Tibial nerve (tissue), 4 donors: Measurements from ENCODE around the gene KIRREL3. TPM values are rescaled to one million over a fixed set of nuclear protein-coding genes. Genes with fewer than 3 reads are reported as not detected.

ENCODE experiments used
- DNase-seq, 2 donors: peaks; one replicate each; pipeline ENCODE4 v3.0.0-alpha.2; 2019; ENCODE audit warnings: low spot score in 2 of 2
- H3K27ac ChIP-seq, 4 donors: fragments of 200-600 bp; sonication (generic) in 3 of 4; one replicate each; pipeline ENCODE4 v1.5.1; 2017 to 2019; ENCODE audit warnings: mild to moderate bottlenecking in 1 of 4
- H3K27me3 ChIP-seq, 2 donors: fragments of 200-600 bp; sonication (generic) in 1 of 2; one replicate each; pipeline versions ENCODE4 v1.5.1 to v1.6.0; 2017 to 2019
- H3K36me3 ChIP-seq, 3 donors: fragments of 200-600 bp; sonication (generic); one replicate each; pipeline ENCODE4 v1.5.1; 2018 to 2019
- H3K4me1 ChIP-seq, 4 donors: fragments of 200-600 bp; sonication (generic) in 3 of 4; one replicate each; pipeline ENCODE4 v1.5.1; 2017 to 2019
- H3K4me3 ChIP-seq, 4 donors: fragments of 200-600 bp; sonication (generic) in 3 of 4; one replicate each; pipeline ENCODE4 v1.5.1; 2017 to 2019; ENCODE audit warnings: mild to moderate bottlenecking in 1 of 4, moderate library complexity in 1 of 4
- H3K9me3 ChIP-seq, 4 donors: fragments of 200-600 bp; sonication (generic) in 3 of 4; one replicate each; pipeline ENCODE4 v1.5.1; 2017 to 2019
- CTCF ChIP-seq, 5 experiments: fragments of 200-600 bp in 3 of 5; fragments of 450-650 bp in 2 of 5; sonication (generic) in 3 of 5; IDR thresholded peaks; one replicate each; pipeline ENCODE4 v1.5.1; 2016 to 2019; ENCODE audit warnings: antibody characterized with exemption in 5 of 5, mild to moderate bottlenecking in 3 of 5, moderate library complexity in 2 of 5
- EP300 ChIP-seq, 2 donors: sonication (generic); formaldehyde crosslinking; IDR thresholded peaks; one replicate each; pipeline ENCODE4 v1.6.1; 2017; ENCODE audit warnings: antibody characterized with exemption in 2 of 2, mild to moderate bottlenecking in 1 of 2
- POLR2A ChIP-seq, 2 donors: fragments of 450-650 bp; IDR thresholded peaks; one replicate each; pipeline ENCODE4 v1.6.1; 2017; ENCODE audit warnings: antibody characterized with exemption in 2 of 2, mild to moderate bottlenecking in 2 of 2, moderate library complexity in 2 of 2
- WGBS, 2 donors: methylation state at CpG; one replicate each; pipeline ENCODE4 v1.1.5; 2018; 5-methylcytosine and 5-hydroxymethylcytosine counted together
- total RNA-seq, 4 donors: library from RNA; depleted of rRNA; stranded (reverse); fragments of >200 nt; gene quantifications; one replicate each; pipeline ENCODE4 v1.1.0, GENCODE V29; 2016

Gene KIRREL3
- total RNA-seq, 4 donors from 2014 or later: not detected

- no peaks in the 10 kb centered on the region for H3K36me3 ChIP-seq
- WGBS, 2 donors: 77 to 81% methylated on average over 14 of the region's 14 CpGs
- H3K27ac ChIP-seq: no peak overlapping the region
- no peaks in the 10 kb centered on the region for H3K27me3 ChIP-seq
- H3K4me1 ChIP-seq: peaks cover 0 to 25% (median 6%) of the 10 kb centered on the region in 4 donors
- no peak overlapping the region for H3K4me3 ChIP-seq
- H3K9me3 ChIP-seq: no peaks in the 10 kb centered on the region
- no peak for TF ChIP-seq EP300 (IDR thresholded peaks at IDR 0.05)
- no peak for TF ChIP-seq CTCF (IDR thresholded peaks at IDR 0.05)
- TF ChIP-seq POLR2A (IDR thresholded peaks at IDR 0.05): no peak
- no peak for DNase-seq
Measured at GRCh38 chr11:126477535-126478305, 522.9 kb downstream of the KIRREL3 start.

GRCh38 chr11:126476977-126477376, 523.6 kb downstream of the KIRREL3 start:
- Histone ChIP-seq H3K27me3 (no peaks in the 10 kb centered on the region), H3K4me1 (peaks cover 0 to 25% (median 6%) of the 10 kb centered on the region in 4 donors), H3K4me3 (no peak overlapping the region), H3K27ac (no peak overlapping the region), H3K9me3 (no peaks in the 10 kb centered on the region), H3K36me3 (no peaks in the 10 kb centered on the region)
- DNase-seq: no peak
- 68 to 71% methylated on average over 8 to 9 of the region's 9 CpGs for WGBS, 2 donors
- TF ChIP-seq POLR2A (IDR thresholded peaks at IDR 0.05) (no peak), CTCF (IDR thresholded peaks at IDR 0.05) (no peak), EP300 (IDR thresholded peaks at IDR 0.05) (no peak)

- no peak for DNase-seq
- no peaks in the 10 kb centered on the region for H3K36me3 ChIP-seq
- no peak overlapping the region for H3K27ac ChIP-seq
- no peaks in the 10 kb centered on the region for H3K27me3 ChIP-seq
- no peak for TF ChIP-seq POLR2A (IDR thresholded peaks at IDR 0.05)
- H3K4me1 ChIP-seq: peaks cover 0 to 25% (median 6%) of the 10 kb centered on the region in 4 donors
- no peaks in the 10 kb centered on the region for H3K9me3 ChIP-seq
- no peak overlapping the region for H3K4me3 ChIP-seq
- 82 to 85% methylated on average over 15 of the region's 15 CpGs for WGBS, 2 donors
Measured at GRCh38 chr11:126476266-126476924, 524.2 kb downstream of the KIRREL3 start.

GRCh38 chr11:126475014-126475991, 525.3 kb downstream of the KIRREL3 start:
- no peaks in the 10 kb centered on the region for H3K36me3 ChIP-seq
- no peaks in the 10 kb centered on the region for H3K27me3 ChIP-seq
- WGBS, 2 donors: 40 to 47% methylated on average over 21 to 25 of the region's 26 CpGs
- H3K9me3 ChIP-seq: no peaks in the 10 kb centered on the region
- H3K4me3 ChIP-seq: no peak overlapping the region
- H3K4me1 ChIP-seq: peaks cover 0 to 19% (median 4%) of the 10 kb centered on the region in 4 donors
- TF ChIP-seq CTCF (IDR thresholded peaks at IDR 0.05) (no peak), POLR2A (IDR thresholded peaks at IDR 0.05) (no peak), EP300 (IDR thresholded peaks at IDR 0.05) (no peak)
- DNase-seq: no peak
- peak overlapping the region in 1 of 4 donors; percentile 37 for H3K27ac ChIP-seq

GRCh38 chr11:126474220-126474619, 526.4 kb downstream of the KIRREL3 start:
- Histone ChIP-seq H3K4me3 (no peak overlapping the region), H3K27me3 (no peaks in the 10 kb centered on the region), H3K4me1 (peaks cover 0 to 17% (median 4%) of the 10 kb centered on the region in 4 donors), H3K36me3 (no peaks in the 10 kb centered on the region), H3K9me3 (no peaks in the 10 kb centered on the region), H3K27ac (no peak overlapping the region)
- TF ChIP-seq POLR2A (IDR thresholded peaks at IDR 0.05) (no peak), EP300 (IDR thresholded peaks at IDR 0.05) (no peak), CTCF (IDR thresholded peaks at IDR 0.05) (no peak)
- DNase-seq: no peak
- 88 to 89% methylated on average over 8 to 9 of the region's 9 CpGs for WGBS, 2 donors
